CD4-positive, CD25-positive, alpha-beta regulatory T cell (primary cell): Measurements from ENCODE around the gene UTP14C. TPM values are rescaled to one million over a fixed set of nuclear protein-coding genes. Genes with fewer than 3 reads are reported as not detected.
"Not testable (repeated sequence)": the region's sequence is repeated elsewhere in the genome, so short reads cannot be mapped to it uniquely, and the experiment has no call there.

Experiments
- ATAC-seq, 2 donors: fragments of 150-1000 bp; cut with Tn5 transposase; one replicate each; pipeline ENCODE4 v1.10.0; 2021; ENCODE audit warnings: low read depth in 2 of 2, moderate number of reproducible peaks in 2 of 2, moderate library complexity in 1 of 2
- DNase-seq, 3 donors: peaks; one replicate each; pipeline versions ENCODE4 v3.0.0 to v3.0.0-alpha.2; 2012 to 2022; ENCODE audit warnings: mixed read lengths in 1 of 3
- H3K27ac ChIP-seq: one replicate; pipeline ENCODE4 v1.7.0; 2013; ENCODE audit warnings: mild to moderate bottlenecking, low read length; ENCODE audit not compliant: insufficient read depth, poor library complexity, severe bottlenecking
- H3K27me3 ChIP-seq: one replicate; pipeline ENCODE4 v1.7.0; 2013; ENCODE audit warnings: low read length; ENCODE audit not compliant: control insufficient read depth, insufficient read depth
- H3K36me3 ChIP-seq: one replicate; pipeline ENCODE4 v1.7.0; 2013; ENCODE audit warnings: mild to moderate bottlenecking, low read length, moderate library complexity; ENCODE audit not compliant: control insufficient read depth, insufficient read depth
- H3K4me1 ChIP-seq: 2 replicates; pipeline ENCODE4 v1.7.0; 2013; ENCODE audit warnings: mild to moderate bottlenecking, low read length; ENCODE audit not compliant: insufficient read depth, control insufficient read depth, poor library complexity, severe bottlenecking
- H3K4me3 ChIP-seq: one replicate; pipeline ENCODE4 v1.7.0; 2013; ENCODE audit warnings: low read depth, mild to moderate bottlenecking, low read length, moderate library complexity
- H3K9me3 ChIP-seq, 2 experiments: 1 replicate in 1 of 2; 2 replicates in 1 of 2; pipeline ENCODE4 v1.7.0; 2013; ENCODE audit warnings: low read length in 2 of 2, mild to moderate bottlenecking in 1 of 2, moderate library complexity in 1 of 2; ENCODE audit not compliant: control insufficient read depth in 2 of 2
- H3K27ac Mint-ChIP-seq, 3 donors: one replicate each; pipeline ENCODE4 v1.8.0; 2020 to 2022; ENCODE audit warnings: mild to moderate bottlenecking in 3 of 3, mixed read lengths in 3 of 3, moderate library complexity in 2 of 3
- H3K27me3 Mint-ChIP-seq: one replicate; pipeline ENCODE4 v1.8.0; 2022; ENCODE audit warnings: mild to moderate bottlenecking, mixed read lengths
- H3K36me3 Mint-ChIP-seq: one replicate; pipeline ENCODE4 v1.8.0; 2020; ENCODE audit warnings: mixed read lengths
- H3K4me1 Mint-ChIP-seq, 4 donors: one replicate each; pipeline ENCODE4 v1.8.0; 2020 to 2022; ENCODE audit warnings: mixed read lengths in 4 of 4, mild to moderate bottlenecking in 1 of 4
- H3K4me3 Mint-ChIP-seq, 4 donors: one replicate each; pipeline ENCODE4 v1.8.0; 2020 to 2022; ENCODE audit warnings: mild to moderate bottlenecking in 4 of 4, mixed read lengths in 4 of 4, moderate library complexity in 3 of 4
- H3K9me3 Mint-ChIP-seq, 7 donors: one replicate each; pipeline ENCODE4 v1.8.0; 2020 to 2022; ENCODE audit warnings: mixed read lengths in 7 of 7, mild to moderate bottlenecking in 3 of 7, moderate library complexity in 2 of 7
- polyA plus RNA-seq, 4 donors: library from polyadenylated mRNA; unstranded; fragments of 300-500 nt; fragmentation: Illumina TruSeq; gene quantifications; one replicate each; pipeline ENCODE4 v1.2.3, GENCODE V29; 2021
- total RNA-seq: library from RNA; stranded (reverse); gene quantifications from one replicate; pipeline ENCODE4 v1.2.3, GENCODE V29; 2022

UTP14C gene
- total RNA-seq (4.0 TPM), polyA plus RNA-seq (1 to 10 TPM in 3 of 4 donors, under 1 TPM in 1; 0.97 to 2.9 (median 1.5) TPM)

- Histone ChIP-seq H3K4me3 (no peak within 1 kb of the TSS), H3K27me3 (no peaks in the 10 kb centered on the region), H3K4me1 (no peaks in the 10 kb centered on the region), H3K9me3 (no peaks in the 10 kb centered on the region), H3K27ac (no peak within 1 kb of the TSS), H3K36me3 (peaks cover 78% of the 10 kb centered on the region)
- Mint-ChIP-seq H3K4me3 (no peak within 1 kb of the TSS), H3K36me3 (peaks cover 85% of the 10 kb centered on the region), H3K4me1 (peaks cover 13 to 40% (median 35%) of the 10 kb centered on the region in 4 donors), H3K27me3 (no peaks in the 10 kb centered on the region), H3K9me3 (peaks cover 0 to 6% (median 4%) of the 10 kb centered on the region in 7 donors), H3K27ac (no peak within 1 kb of the TSS)
- ATAC-seq (no peak), DNase-seq (no peak)
Measured at GRCh38 chr13:52024481-52024880, at the start of gene UTP14C. Gene UTP14C (plus strand): TSS chr13:52024691. CDS start chr13:52028805, 4,114 bp downstream.

- ATAC-seq (no peak), DNase-seq (no peak)
- H3K4me1 ChIP-seq, result no peaks in the 10 kb centered on the region
- no peaks in the 10 kb centered on the region for H3K9me3 ChIP-seq
- no peaks in the 10 kb centered on the region for H3K36me3 ChIP-seq
- no peak overlapping the region for H3K4me3 Mint-ChIP-seq
- H3K27me3 ChIP-seq, result peaks cover 3% of the 10 kb centered on the region
- no peak overlapping the region for H3K27ac ChIP-seq
- H3K27me3 Mint-ChIP-seq, result peaks cover 23% of the 10 kb centered on the region
- peaks cover 4% of the 10 kb centered on the region for H3K36me3 Mint-ChIP-seq
- H3K9me3 Mint-ChIP-seq, result no peaks in the 10 kb centered on the region
- peaks cover 0 to 5% (median 0%) of the 10 kb centered on the region in 4 donors for H3K4me1 Mint-ChIP-seq
- no peak overlapping the region for H3K27ac Mint-ChIP-seq
- H3K4me3 ChIP-seq, result no peak overlapping the region
Measured at GRCh38 chr13:51976423-51976822, 48.1 kb upstream of the UTP14C start.

- no peak overlapping the region for H3K27ac ChIP-seq
- peaks cover 3% of the 10 kb centered on the region for H3K27me3 ChIP-seq
- no peak overlapping the region for H3K4me3 ChIP-seq
- no peak for DNase-seq
- peaks cover 23% of the 10 kb centered on the region for H3K27me3 Mint-ChIP-seq
- H3K27ac Mint-ChIP-seq, result no peak overlapping the region
- no peaks in the 10 kb centered on the region for H3K9me3 Mint-ChIP-seq
- no peak for ATAC-seq
- H3K36me3 ChIP-seq, result no peaks in the 10 kb centered on the region
- H3K9me3 ChIP-seq, result no peaks in the 10 kb centered on the region
- H3K4me1 ChIP-seq, result no peaks in the 10 kb centered on the region
- peaks cover 4% of the 10 kb centered on the region for H3K36me3 Mint-ChIP-seq
- peaks cover 0 to 5% (median 0%) of the 10 kb centered on the region in 4 donors for H3K4me1 Mint-ChIP-seq
- no peak overlapping the region for H3K4me3 Mint-ChIP-seq
Measured at GRCh38 chr13:51976890-51977289, 47.6 kb upstream of the UTP14C start.

- H3K4me3 Mint-ChIP-seq, result no peak overlapping the region
- H3K4me3 ChIP-seq, result no peak overlapping the region
- no peaks in the 10 kb centered on the region for H3K9me3 Mint-ChIP-seq
- peaks cover 3% of the 10 kb centered on the region for H3K27me3 ChIP-seq
- H3K27ac ChIP-seq, result no peak overlapping the region
- H3K27ac Mint-ChIP-seq, result no peak overlapping the region
- H3K9me3 ChIP-seq, result no peaks in the 10 kb centered on the region
- no peak for DNase-seq
- ATAC-seq, result no peak
- H3K36me3 Mint-ChIP-seq, result no peaks in the 10 kb centered on the region
- H3K36me3 ChIP-seq, result no peaks in the 10 kb centered on the region
- H3K4me1 Mint-ChIP-seq, result no peaks in the 10 kb centered on the region
- H3K27me3 Mint-ChIP-seq, result peaks cover 28% of the 10 kb centered on the region
- no peaks in the 10 kb centered on the region for H3K4me1 ChIP-seq
Measured at GRCh38 chr13:51977625-51978024, 46.9 kb upstream of the UTP14C start.

- H3K4me1 Mint-ChIP-seq, result no peaks in the 10 kb centered on the region
- H3K9me3 Mint-ChIP-seq, result peaks cover 0 to 3% (median 0%) of the 10 kb centered on the region in 7 donors
- H3K4me3 ChIP-seq, result no peak overlapping the region
- peaks cover 32% of the 10 kb centered on the region for H3K27me3 Mint-ChIP-seq
- H3K4me3 Mint-ChIP-seq, result no peak overlapping the region
- no peaks in the 10 kb centered on the region for H3K9me3 ChIP-seq
- H3K36me3 ChIP-seq, result no peaks in the 10 kb centered on the region
- H3K4me1 ChIP-seq, result no peaks in the 10 kb centered on the region
- H3K27ac ChIP-seq, result no peak overlapping the region
- no peak overlapping the region for H3K27ac Mint-ChIP-seq
- DNase-seq (no peak), ATAC-seq (no peak)
- H3K27me3 ChIP-seq, result peaks cover 3% of the 10 kb centered on the region
- H3K36me3 Mint-ChIP-seq, result no peaks in the 10 kb centered on the region
Measured at GRCh38 chr13:51978796-51979556, 45.5 kb upstream of the UTP14C start.

GRCh38 chr13:51980908-51981307, 43.6 kb upstream of the UTP14C start:
- no peak for DNase-seq
- H3K27ac Mint-ChIP-seq, result no peak overlapping the region

GRCh38 chr13:51981355-51981754, 43.1 kb upstream of the UTP14C start:
- Mint-ChIP-seq H3K27me3 (peaks cover 36% of the 10 kb centered on the region), H3K4me1 (no peaks in the 10 kb centered on the region), H3K27ac (no peak overlapping the region), H3K9me3 (peaks cover 0 to 7% (median 2%) of the 10 kb centered on the region in 7 donors), H3K4me3 (no peak overlapping the region), H3K36me3 (no peaks in the 10 kb centered on the region)
- ATAC-seq, result no peak
- Histone ChIP-seq H3K4me3 (no peak overlapping the region), H3K4me1 (no peaks in the 10 kb centered on the region), H3K27ac (no peak overlapping the region), H3K9me3 (no peaks in the 10 kb centered on the region), H3K27me3 (peaks cover 3% of the 10 kb centered on the region), H3K36me3 (no peaks in the 10 kb centered on the region)
- no peak for DNase-seq

More at GRCh38 chr13:51980908-51981307, 43.6 kb upstream of the UTP14C start:
- Histone ChIP-seq H3K27me3 (peaks cover 3% of the 10 kb centered on the region), H3K4me3 (no peak overlapping the region), H3K9me3 (no peaks in the 10 kb centered on the region), H3K27ac (no peak overlapping the region), H3K4me1 (no peaks in the 10 kb centered on the region), H3K36me3 (no peaks in the 10 kb centered on the region)
- Mint-ChIP-seq H3K9me3 (peaks cover 0 to 4% (median 2%) of the 10 kb centered on the region in 7 donors), H3K4me3 (no peak overlapping the region), H3K27me3 (peaks cover 35% of the 10 kb centered on the region), H3K4me1 (no peaks in the 10 kb centered on the region), H3K36me3 (no peaks in the 10 kb centered on the region)
- no peak for ATAC-seq

GRCh38 chr13:51983292-51983691, 41.2 kb upstream of the UTP14C start:
- not testable (repeated sequence) for H3K36me3 ChIP-seq, H3K4me3 ChIP-seq, H3K27me3 ChIP-seq, ATAC-seq, H3K36me3 Mint-ChIP-seq, H3K9me3 ChIP-seq, DNase-seq, H3K27ac ChIP-seq, H3K4me1 ChIP-seq, H3K27ac Mint-ChIP-seq, H3K4me1 Mint-ChIP-seq, H3K9me3 Mint-ChIP-seq, H3K4me3 Mint-ChIP-seq
- H3K27me3 Mint-ChIP-seq, result peaks cover 46% of the 10 kb centered on the region
